B cell (primary cell): ENCODE results near the gene B3GALT2. TPM values are rescaled to one million over a fixed set of nuclear protein-coding genes. Genes with fewer than 3 reads are reported as not detected.

Experiments used
- ATAC-seq: fragments of 200-7000 bp; cut with Tn5 transposase; one replicate; pipeline ENCODE4 v1.10.0; 2021; ENCODE audit warnings: low read depth, mild to moderate bottlenecking, moderate number of reproducible peaks, moderate library complexity
- CTCF ChIA-PET: fragments of 350-600 bp; sonication (Branson Sonifier 250); formaldehyde crosslinking; loops from one replicate; lab custom pipeline; 2021; ENCODE audit warnings: antibody characterized with exemption, inconsistent platforms; lab: Charles Lee
- POLR2A ChIA-PET: fragments of 350-600 bp; sonication (Branson Sonifier 250); formaldehyde crosslinking; loops from one replicate; lab custom pipeline; 2021; ENCODE audit warnings: antibody characterized with exemption; lab: Charles Lee
- DNase-seq: peaks from one replicate; pipeline ENCODE4 v3.0.0; 2013
- H2AFZ ChIP-seq: 2 replicates; pipeline ENCODE4 v1.6.1; 2012; ENCODE audit warnings: mild to moderate bottlenecking, low read depth, low read length; ENCODE audit not compliant: insufficient read depth, poor library complexity, severe bottlenecking
- H3K27ac ChIP-seq, 2 donors: 1 replicate in 1 of 2; 2 replicates in 1 of 2; pipeline ENCODE4 v1.5.1; 2012 to 2013; ENCODE audit warnings: low read length in 2 of 2, mild to moderate bottlenecking in 2 of 2, moderate library complexity in 1 of 2
- H3K27me3 ChIP-seq, 4 experiments: fragments of 200-600 bp in 1 of 4; sonication (generic) in 1 of 4; replicated peaks in 1 of 4; 1 replicate in 2 of 4; 2 replicates in 2 of 4; pipeline versions ENCODE4 v1.6.1 to v1.7.0; 2013 to 2016; ENCODE audit warnings: low read length in 3 of 4, mild to moderate bottlenecking in 2 of 4, mixed read lengths in 1 of 4, moderate library complexity in 1 of 4; ENCODE audit not compliant: insufficient read depth in 4 of 4, control insufficient read depth in 3 of 4; ENCODE audit errors: control extremely low read depth in 1 of 4
- H3K36me3 ChIP-seq, 2 experiments: replicated peaks in 1 of 2; 1 replicate in 1 of 2; 2 replicates in 1 of 2; pipeline versions ENCODE4 v1.6.1 to v1.7.1; 2013; ENCODE audit warnings: low read length in 1 of 2; ENCODE audit not compliant: insufficient read depth in 2 of 2, control insufficient read depth in 1 of 2; ENCODE audit errors: control extremely low read depth in 1 of 2, extremely low read depth in 1 of 2
- H3K4me1 ChIP-seq, 2 donors: fragments of 200-600 bp in 1 of 2; sonication (generic) in 1 of 2; 1 replicate in 1 of 2; 2 replicates in 1 of 2; pipeline versions ENCODE4 v1.5.1 to v1.6.1; 2013 to 2017; ENCODE audit warnings: low read length in 2 of 2; ENCODE audit not compliant: control insufficient read depth in 2 of 2, insufficient read depth in 2 of 2
- H3K4me2 ChIP-seq: replicated peaks from 2 replicates; pipeline ENCODE3; 2012; ENCODE audit warnings: mild to moderate bottlenecking, low read depth, low read length; ENCODE audit not compliant: poor library complexity, severe bottlenecking
- H3K4me3 ChIP-seq, 5 experiments: fragments of 200-600 bp in 1 of 5; sonication (generic) in 1 of 5; 1 replicate in 3 of 5; 2 replicates in 2 of 5; pipeline versions ENCODE4 v1.5.1 to v1.7.0; 2011 to 2016; ENCODE audit warnings: low read length in 4 of 5, mild to moderate bottlenecking in 4 of 5, low read depth in 2 of 5, control low read depth in 1 of 5, moderate library complexity in 1 of 5; ENCODE audit not compliant: insufficient read depth in 1 of 5; ENCODE audit errors: control extremely low read depth in 1 of 5, extremely low read depth in 1 of 5
- H3K79me2 ChIP-seq: fragments of 200-600 bp; sonication (generic); one replicate; pipeline ENCODE4 v1.6.0; 2016; ENCODE audit warnings: low read length; ENCODE audit not compliant: control insufficient read depth, insufficient read depth
- H3K9ac ChIP-seq: fragments of 200-600 bp; sonication (generic); 2 replicates; pipeline ENCODE4 v1.6.1; 2017; ENCODE audit warnings: mild to moderate bottlenecking, low read length, moderate library complexity
- H3K9me3 ChIP-seq, 3 donors: one replicate each; pipeline versions ENCODE4 v1.6.1 to v1.7.1; 2013; ENCODE audit warnings: low read length in 2 of 3; ENCODE audit not compliant: control insufficient read depth in 2 of 3, insufficient read depth in 1 of 3; ENCODE audit errors: control extremely low read depth in 1 of 3
- H4K20me1 ChIP-seq: 2 replicates; pipeline ENCODE4 v1.6.0; 2012; ENCODE audit warnings: mild to moderate bottlenecking, low read length; ENCODE audit not compliant: insufficient read depth, control insufficient read depth, poor library complexity, severe bottlenecking
- H3K27ac Mint-ChIP-seq: one replicate; pipeline ENCODE4 v1.8.0; 2021; ENCODE audit warnings: mixed read lengths
- H3K27me3 Mint-ChIP-seq: one replicate; pipeline ENCODE4 v1.8.0; 2021; ENCODE audit warnings: mixed read lengths
- H3K4me1 Mint-ChIP-seq: one replicate; pipeline ENCODE4 v1.8.0; 2021; ENCODE audit warnings: mixed read lengths
- H3K4me3 Mint-ChIP-seq: one replicate; pipeline ENCODE4 v1.8.0; 2021; ENCODE audit warnings: mixed read lengths
- H3K9me3 Mint-ChIP-seq: one replicate; pipeline ENCODE4 v1.8.0; 2022; ENCODE audit warnings: mixed read lengths; ENCODE audit not compliant: insufficient read depth
- EZH2 ChIP-seq: IDR thresholded peaks from 2 replicates; pipeline ENCODE4 v1.6.1; 2012; ENCODE audit warnings: borderline replicate concordance, low read depth, mild to moderate bottlenecking, moderate library complexity, low read length; ENCODE audit not compliant: insufficient read depth, poor library complexity, severe bottlenecking
- WGBS: methylation state at CpG from one replicate; pipeline ENCODE4 v1.1.5; 2013; ENCODE audit warnings: missing lambda C conversion rate; ENCODE audit not compliant: insufficient coverage; 5-methylcytosine and 5-hydroxymethylcytosine counted together
- intact Hi-C: fragments of 100-400 bp; cut with micrococcal nuclease; formaldehyde crosslinking; loops from one replicate; pipeline ENCODE4 v1.10.0; 2022
- polyA plus RNA-seq: library from polyadenylated mRNA; depleted of rRNA; stranded (reverse); fragments of >200 nt; gene quantifications from 2 replicates; pipeline ENCODE4 v1.2.3, GENCODE V29; 2012
- total RNA-seq, 2 donors: library from RNA; stranded (reverse); fragments of 120-200 nt in 1 of 2; gene quantifications; 1 replicate in 1 of 2; 2 replicates in 1 of 2; pipeline versions ENCODE4 v1.2.3 to v1.2.4, GENCODE V29; 2013 to 2022
- TF ChIP-seq, protein P1 (sequence below): fragments of 200-600 bp; IDR thresholded peaks from one replicate; pipeline ENCODE4 v1.8.0; 2022; ENCODE audit warnings: antibody characterized with exemption, mild to moderate bottlenecking

B3GALT2 gene
- total and polyA plus RNA-seq, 2 donors (not counting 1 experiment from before 2014, with no cell fraction given) = 0.07 TPM; not detected in 1

DNA sequence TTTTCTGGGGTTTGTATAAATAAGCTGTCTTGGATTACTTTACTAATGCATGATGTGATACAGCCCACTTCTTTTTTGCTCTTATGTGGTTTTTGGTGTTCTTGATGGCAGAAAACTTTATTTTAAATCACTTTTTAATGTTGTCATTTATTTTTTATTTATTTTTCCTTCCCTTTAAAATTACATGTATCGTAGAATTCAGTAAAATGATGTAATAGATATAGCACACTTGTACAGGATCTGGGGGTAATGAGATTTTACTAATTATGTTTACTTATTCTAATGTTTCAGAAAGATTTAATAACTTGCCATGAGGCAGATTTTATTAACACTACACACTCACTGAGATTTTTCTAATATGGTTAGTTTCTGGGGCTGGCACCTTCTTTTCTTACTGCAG, 701 bp upstream of the B3GALT2 start:
- DNase-seq (no peak), ATAC-seq (no peak)
- Histone ChIP-seq H3K9ac (no peak overlapping the region), H3K27ac (no peak overlapping the region), H2AFZ (no peak overlapping the region), H3K9me3 (peaks cover 2 to 3% (median 2%) of the 10 kb centered on the region in 3 donors), H3K4me2 (no peak overlapping the region), H3K36me3 (no peaks in the 10 kb centered on the region), H3K4me1 (peaks cover 4 to 17% of the 10 kb centered on the region in 2 donors), H4K20me1 (peaks cover 39% of the 10 kb centered on the region), H3K79me2 (peaks cover 57% of the 10 kb centered on the region), H3K27me3 (no peaks in the 10 kb centered on the region), H3K4me3 (no peak overlapping the region)
- Mint-ChIP-seq H3K9me3 (no peaks in the 10 kb centered on the region), H3K27me3 (no peaks in the 10 kb centered on the region), H3K27ac (no peak overlapping the region), H3K4me1 (peaks cover 34% of the 10 kb centered on the region), H3K4me3 (no peak overlapping the region)
- POLR2A ChIA-PET = interaction anchor here (0.6 kb wide), 1 partner anchor 136 kb away, joined by 4 read pairs; no protein-coding TSS in a partner anchor
- no CpG with 5 or more reads among the region's 1 CpG for WGBS
- TF ChIP-seq EZH2 = no peak
- TF ChIP-seq, protein P1, sequence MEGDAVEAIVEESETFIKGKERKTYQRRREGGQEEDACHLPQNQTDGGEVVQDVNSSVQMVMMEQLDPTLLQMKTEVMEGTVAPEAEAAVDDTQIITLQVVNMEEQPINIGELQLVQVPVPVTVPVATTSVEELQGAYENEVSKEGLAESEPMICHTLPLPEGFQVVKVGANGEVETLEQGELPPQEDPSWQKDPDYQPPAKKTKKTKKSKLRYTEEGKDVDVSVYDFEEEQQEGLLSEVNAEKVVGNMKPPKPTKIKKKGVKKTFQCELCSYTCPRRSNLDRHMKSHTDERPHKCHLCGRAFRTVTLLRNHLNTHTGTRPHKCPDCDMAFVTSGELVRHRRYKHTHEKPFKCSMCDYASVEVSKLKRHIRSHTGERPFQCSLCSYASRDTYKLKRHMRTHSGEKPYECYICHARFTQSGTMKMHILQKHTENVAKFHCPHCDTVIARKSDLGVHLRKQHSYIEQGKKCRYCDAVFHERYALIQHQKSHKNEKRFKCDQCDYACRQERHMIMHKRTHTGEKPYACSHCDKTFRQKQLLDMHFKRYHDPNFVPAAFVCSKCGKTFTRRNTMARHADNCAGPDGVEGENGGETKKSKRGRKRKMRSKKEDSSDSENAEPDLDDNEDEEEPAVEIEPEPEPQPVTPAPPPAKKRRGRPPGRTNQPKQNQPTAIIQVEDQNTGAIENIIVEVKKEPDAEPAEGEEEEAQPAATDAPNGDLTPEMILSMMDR = no peak
- CTCF ChIA-PET = interaction anchor here (1.0 kb wide), 1 partner anchor 10 kb away, joined by 4 read pairs; no protein-coding TSS in a partner anchor
- intact Hi-C loops = no loop called here

DNA sequence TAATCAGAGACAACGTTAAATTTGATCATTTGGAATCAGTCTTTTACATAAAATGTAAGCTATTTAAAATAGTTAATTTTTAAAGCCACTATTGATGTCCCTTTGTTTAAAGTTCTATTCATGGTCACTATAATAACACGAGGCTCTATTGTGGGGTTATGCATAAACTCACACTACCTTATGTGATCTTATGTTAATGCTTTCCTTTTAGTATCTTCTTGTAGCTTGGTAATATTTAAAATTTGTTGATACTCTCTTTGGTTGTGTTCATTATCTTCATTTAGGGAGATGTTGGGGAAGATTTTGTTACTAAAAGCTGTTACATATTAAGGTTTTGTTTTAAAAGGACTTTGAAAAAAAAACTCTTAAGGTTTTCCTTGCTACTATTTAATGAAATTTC, 1.2 kb downstream of the B3GALT2 start:
- H3K9me3 Mint-ChIP-seq = no peaks in the 10 kb centered on the region
- no peak overlapping the region for H3K4me3 Mint-ChIP-seq
- Histone ChIP-seq H3K9me3 (no peaks in the 10 kb centered on the region), H3K9ac (no peak overlapping the region), H3K4me3 (no peak overlapping the region), H3K27me3 (no peaks in the 10 kb centered on the region), H3K79me2 (peaks cover 46% of the 10 kb centered on the region), H3K4me2 (no peak overlapping the region), H4K20me1 (peaks cover 35% of the 10 kb centered on the region), H3K27ac (no peak overlapping the region), H2AFZ (no peak overlapping the region), H3K4me1 (peaks cover 4 to 13% of the 10 kb centered on the region in 2 donors), H3K36me3 (no peaks in the 10 kb centered on the region)
- DNase-seq (no peak), ATAC-seq (no peak)
- intact Hi-C loops = no loop called here
- H3K4me1 Mint-ChIP-seq = peaks cover 28% of the 10 kb centered on the region
- CTCF ChIA-PET = interaction anchor here (1.2 kb wide), 1 partner anchor 1110 kb away, joined by 5 read pairs; no protein-coding TSS in a partner anchor
- no peak overlapping the region for H3K27ac Mint-ChIP-seq
- no peaks in the 10 kb centered on the region for H3K27me3 Mint-ChIP-seq
- POLR2A ChIA-PET = no interaction called here
- WGBS = no CpG with 5 or more reads among the region's 2 CpGs
- TF ChIP-seq, protein P1 = no peak
- TF ChIP-seq EZH2 = no peak
